NCI-H187 (cell line): ENCODE data around the gene SLC47A2.

Experiments used
- DNase-seq, 2 experiments: peaks; one replicate each; lab custom pipeline; 2025; lab: John Stamatoyannopoulos, UW

SLC47A2 gene

DNA sequence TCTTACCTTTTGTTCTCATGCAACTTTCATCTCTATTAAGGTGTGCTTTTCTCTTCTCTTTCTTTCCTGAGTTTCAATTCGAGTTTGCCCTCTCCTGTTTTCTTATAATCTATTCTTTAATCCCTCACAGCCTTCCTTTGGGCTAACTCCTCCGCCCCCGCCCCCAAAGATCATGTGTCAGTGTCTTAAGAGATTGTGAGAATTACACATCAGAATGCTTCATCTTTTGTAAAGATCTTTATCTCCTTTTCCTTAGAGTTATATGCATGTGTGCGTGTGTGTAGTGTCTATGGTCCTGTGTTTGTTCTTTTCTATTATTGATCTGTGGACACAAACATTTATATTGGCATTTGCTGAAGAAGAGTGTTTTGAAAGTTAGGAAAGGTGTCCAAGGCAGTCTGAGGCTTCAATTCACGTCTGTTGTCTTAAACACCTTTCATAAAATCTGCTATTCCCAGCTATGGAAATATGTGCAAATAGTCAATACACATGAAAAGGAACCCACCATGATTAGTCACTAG lies 74.0 kb downstream of the SLC47A2 start:
- DNase-seq, result no peak

DNA sequence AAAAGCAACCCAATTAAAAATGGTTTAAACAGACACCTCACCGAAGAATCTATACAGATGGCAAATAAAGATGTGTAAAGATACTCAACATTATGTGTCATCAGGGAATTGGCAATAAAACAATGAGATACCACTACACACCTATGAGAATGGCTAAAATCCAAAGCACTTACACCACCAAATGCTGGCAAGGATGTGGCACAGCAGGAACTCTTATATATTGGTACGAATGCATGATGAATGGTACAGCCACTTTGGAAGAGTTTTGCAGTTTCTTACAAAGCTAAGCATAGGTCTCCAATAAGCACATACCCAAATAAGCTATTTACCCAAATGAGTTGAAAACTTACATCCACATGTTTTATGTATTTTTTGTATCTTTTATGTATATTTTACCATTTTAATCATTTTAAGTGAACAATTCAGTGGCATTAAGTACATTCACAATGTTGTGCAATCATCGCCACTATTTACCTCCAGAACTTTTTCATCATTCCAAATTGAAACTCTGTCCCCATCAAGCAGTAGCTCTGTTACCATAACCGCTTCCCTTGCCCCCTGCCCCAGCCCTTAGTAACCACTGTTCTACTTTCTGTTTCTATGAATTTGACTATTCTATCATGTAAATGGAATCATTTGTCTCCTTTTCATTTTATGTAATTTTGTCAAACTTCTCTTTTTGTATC lies 74.6 kb downstream of the SLC47A2 start:
- DNase-seq, result no peak

DNA sequence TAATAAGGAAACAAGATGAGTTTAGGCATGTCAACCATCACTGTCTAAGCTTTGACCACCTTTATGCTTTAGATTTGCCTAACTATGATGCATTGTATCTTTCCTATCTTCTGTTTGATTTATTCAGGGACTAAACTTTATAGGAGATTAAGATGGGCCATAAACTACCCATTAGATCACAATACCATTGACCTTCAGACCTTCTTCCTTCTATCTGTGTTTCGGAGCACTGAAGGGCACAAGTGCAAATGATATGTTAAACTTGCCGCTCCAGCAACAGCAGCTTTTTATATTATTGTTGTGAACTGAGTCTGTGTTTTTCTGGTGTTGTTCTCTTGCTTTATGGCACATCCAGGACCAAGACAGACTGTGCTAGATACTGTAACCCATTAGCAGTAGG lies 84.5 kb downstream of the SLC47A2 start:
- no peak for DNase-seq

DNA sequence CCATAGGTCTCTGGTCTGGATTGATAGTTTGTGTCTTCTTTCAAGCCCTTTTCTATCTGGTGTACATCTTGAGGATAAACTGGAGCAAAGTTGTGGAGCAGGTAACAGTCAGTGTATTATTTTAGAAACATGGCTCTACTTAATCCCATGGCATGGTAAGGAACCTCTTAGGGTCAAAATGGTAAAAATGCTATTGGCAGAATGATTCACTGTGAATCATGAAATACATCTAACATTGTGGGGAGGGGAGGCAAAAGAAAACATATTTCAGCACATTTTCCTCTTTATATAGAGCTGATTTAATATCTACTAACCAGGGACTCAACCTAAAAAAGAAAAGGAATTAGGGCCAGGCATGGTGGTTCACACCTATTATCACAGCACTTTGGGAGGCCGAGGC lies 85.7 kb downstream of the SLC47A2 start:
- DNase-seq, result no peak

DNA sequence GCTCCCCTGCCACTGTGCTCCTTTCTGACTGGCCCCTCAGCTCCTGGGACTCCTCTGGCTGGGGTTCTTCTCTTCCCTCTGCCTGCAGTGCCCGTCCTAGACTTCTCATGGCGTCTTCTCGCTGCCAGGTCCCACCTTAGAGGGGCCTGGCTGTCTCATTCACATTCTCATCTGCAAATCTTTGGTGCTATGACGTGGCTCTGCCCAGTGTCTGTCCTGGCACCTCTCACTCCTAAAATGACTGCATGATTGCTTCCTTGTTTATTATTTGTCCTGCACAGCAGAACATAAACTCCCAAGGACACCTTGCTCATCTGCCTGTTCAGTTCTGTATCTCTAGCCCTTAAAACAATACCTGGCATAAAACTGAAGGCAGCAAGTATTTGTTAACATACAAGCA lies 86.3 kb downstream of the SLC47A2 start:
- no peak for DNase-seq

DNA sequence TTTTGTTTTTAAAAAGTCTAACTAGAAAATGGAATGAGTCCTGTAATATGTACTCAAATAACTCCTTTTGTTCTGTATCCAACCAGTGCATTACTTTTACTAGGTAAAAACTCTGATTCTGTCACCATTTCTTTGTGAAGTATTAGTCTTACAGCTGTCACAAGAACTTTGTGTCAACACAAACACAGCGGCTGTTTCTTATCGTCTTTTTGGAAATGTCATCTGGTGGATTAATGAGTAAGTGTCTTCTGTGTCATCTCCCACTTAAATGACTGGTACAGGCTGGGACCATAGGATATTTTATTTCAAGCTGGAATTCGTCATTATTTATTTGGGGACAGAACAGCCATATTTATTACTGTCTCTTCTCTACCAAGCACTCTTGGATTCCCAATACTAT lies 86.9 kb downstream of the SLC47A2 start:
- no peak for DNase-seq
